Panc1 (cell line): ENCODE data around the gene DCUN1D3. TPM values are rescaled to one million over a fixed set of nuclear protein-coding genes. Genes with fewer than 3 reads are reported as not detected.
"Not testable (repeated sequence)": the region's sequence is repeated elsewhere in the genome, so short reads cannot be mapped to it uniquely, and the experiment has no call there.

Source experiments
- ATAC-seq: fragments of 200-7000 bp; cut with Tn5 transposase; 2 replicates; pipeline ENCODE4 v1.9.1; 2020; ENCODE audit warnings: mild to moderate bottlenecking, moderate library complexity
- BruUV-seq: library from RNA; stranded (reverse); fragments of 400-500 nt; replicated peaks from 2 replicates; lab custom pipeline; 2021; lab: Mats Ljungman, UMichigan
- CTCF ChIA-PET: fragments of 300-600 bp; sonication (Branson Sonifier 250); formaldehyde crosslinking; loops from one replicate; lab custom pipeline; 2022; ENCODE audit warnings: antibody characterized with exemption; lab: Charles Lee
- POLR2A ChIA-PET: fragments of 300-600 bp; sonication (Branson Sonifier 250); formaldehyde crosslinking; loops from one replicate; lab custom pipeline; 2022; ENCODE audit warnings: antibody characterized with exemption; lab: Charles Lee
- DNase-seq: peaks from one replicate; pipeline ENCODE4 v3.0.0-alpha.2; 2010; ENCODE audit warnings: low read depth, low spot score
- H3K27ac ChIP-seq: 2 replicates; pipeline ENCODE4 v1.5.1; 2011; ENCODE audit warnings: mild to moderate bottlenecking, low read length, inconsistent platforms
- H3K27me3 ChIP-seq: fragments of 200-500 bp; sonication (Bioruptor generic); 2 replicates; pipeline ENCODE4 v1.6.0; 2014; ENCODE audit warnings: low read length, inconsistent platforms; ENCODE audit not compliant: control insufficient read depth, insufficient read depth
- H3K36me3 ChIP-seq: fragments of 200-500 bp; sonication (Bioruptor generic); 2 replicates; pipeline ENCODE4 v1.5.1; 2014; ENCODE audit warnings: inconsistent platforms, mild to moderate bottlenecking, low read length, moderate library complexity; ENCODE audit not compliant: control insufficient read depth, insufficient read depth
- H3K4me1 ChIP-seq: 2 replicates; pipeline ENCODE4 v1.5.1; 2011; ENCODE audit warnings: inconsistent platforms, mild to moderate bottlenecking, low read length, moderate library complexity; ENCODE audit not compliant: control insufficient read depth, insufficient read depth
- H3K4me3 ChIP-seq, 2 experiments: 2 replicates each; pipeline ENCODE4 v1.5.1; 2011 to 2012; ENCODE audit warnings: low read depth in 2 of 2, low read length in 2 of 2, mild to moderate bottlenecking in 2 of 2, inconsistent platforms in 1 of 2, moderate library complexity in 1 of 2
- H3K9me3 ChIP-seq: fragments of 200-500 bp; sonication (Bioruptor generic); 2 replicates; pipeline ENCODE4 v1.5.1; 2014; ENCODE audit warnings: low read depth, mild to moderate bottlenecking, inconsistent platforms, low read length, moderate library complexity; ENCODE audit not compliant: control insufficient read depth, insufficient read depth
- CTCF ChIP-seq: fragments of 450-650 bp; IDR thresholded peaks from 2 replicates; pipeline ENCODE4 v1.5.1; 2017; ENCODE audit warnings: mild to moderate bottlenecking
- POLR2AphosphoS5 ChIP-seq: IDR thresholded peaks from 2 replicates; pipeline ENCODE4 v1.6.1; 2012; ENCODE audit warnings: mild to moderate bottlenecking, low read depth, low read length, moderate library complexity
- REST ChIP-seq, 2 experiments: IDR thresholded peaks; 2 replicates each; pipeline ENCODE4 v1.6.1; 2011 to 2012; ENCODE audit warnings: low read depth in 2 of 2, control low read depth in 1 of 2, low read length in 1 of 2, mild to moderate bottlenecking in 1 of 2, moderate library complexity in 1 of 2; ENCODE audit not compliant: insufficient read depth in 1 of 2
- SIN3A ChIP-seq: IDR thresholded peaks from 2 replicates; pipeline ENCODE4 v1.6.1; 2012; ENCODE audit warnings: low read depth, mild to moderate bottlenecking, low read length, moderate library complexity, borderline replicate concordance; ENCODE audit not compliant: insufficient read depth
- TCF7L2 ChIP-seq: IDR thresholded peaks from 2 replicates; pipeline ENCODE4 v1.6.1; 2011; ENCODE audit warnings: mild to moderate bottlenecking, low read depth, low read length, inconsistent platforms
- in situ Hi-C: cut with HindIII; loops from 2 replicates; pipeline ENCODE4 v1.10.0; 2016; ENCODE audit warnings: low sequenced_read_pairs, low pct_unique_long_range_greater_than_20kb
- intact Hi-C: fragments of 100-400 bp; cut with micrococcal nuclease; formaldehyde crosslinking; loops from one replicate; pipeline ENCODE4 v1.10.0; 2022; ENCODE audit not compliant: unreplicated experiment
- total RNA-seq: library from RNA; stranded (reverse); gene quantifications from one replicate; pipeline ENCODE4 v1.2.1, GENCODE V29; 2021; ENCODE audit not compliant: unreplicated experiment

DCUN1D3 gene
- total RNA-seq, 1 experiment from 2014 or later, result 23.5 TPM

- CTCF ChIA-PET, result interaction anchor here (0.7 kb wide), 1 partner anchor 33 kb away, joined by 5 read pairs; no protein-coding TSS in a partner anchor
- H3K36me3 ChIP-seq, result no peaks in the 10 kb centered on the region
- peak overlapping the region; percentile 93 for H3K27ac ChIP-seq
- in situ Hi-C loops (no loop called here), intact Hi-C loops (no loop called here)
- no TSS peak for BruUV-seq
- peak overlapping the region in 1 of 2 experiments; percentile 75; a peak in 1 of 4 replicates for H3K4me3 ChIP-seq
- DNase-seq (no peak), ATAC-seq (no peak)
- TF ChIP-seq TCF7L2, result no peak
- no peaks in the 10 kb centered on the region for H3K9me3 ChIP-seq
- H3K4me1 ChIP-seq, result peaks cover 9% of the 10 kb centered on the region
- no peaks in the 10 kb centered on the region for H3K27me3 ChIP-seq
- POLR2A ChIA-PET, result no interaction called here
Measured at GRCh38 chr16:20807862-20808261, 92.3 kb downstream of the DCUN1D3 start.

- Histone ChIP-seq H3K36me3 (no peaks in the 10 kb centered on the region), H3K9me3 (no peaks in the 10 kb centered on the region), H3K4me3 (peak within 1 kb of the TSS; percentile 62 to 75), H3K27ac (peak within 1 kb of the TSS; percentile 93), H3K4me1 (peaks cover 9% of the 10 kb centered on the region), H3K27me3 (no peaks in the 10 kb centered on the region)
- DNase-seq (peak; percentile 82), ATAC-seq (peak; percentile 98)
- POLR2A ChIA-PET, result interaction anchor here (0.6 to 0.7 kb wide), 3 partner anchors 294 to 932 kb away, joined by 3 to 5 read pairs (median 3); no protein-coding TSS in a partner anchor
- TF ChIP-seq POLR2AphosphoS5 (peak; percentile 91), TCF7L2 (peak; percentile 66), REST (IDR thresholded peaks at IDR 0.05; ENCODE audit: insufficient read depth in 1 of 2, low read depth in 2 of 2, low read length in 1 of 2) (peak; percentile 8 to 32; a peak in 1 of 4 replicates), SIN3A (peak; percentile 95), CTCF (peak; percentile 69)
- in situ Hi-C loops, result no loop called here
- CTCF ChIA-PET, result interaction anchor here (0.6 kb wide), 1 partner anchor 41 kb away, joined by 3 read pairs; no protein-coding TSS in a partner anchor
- TSS peak; percentile 96 for BruUV-seq
- intact Hi-C loops, result no loop called here
Measured at GRCh38 chr16:20806168-20807050, 93.7 kb downstream of the DCUN1D3 start, which contains the start of the genes ERI2 and REXO5. ERI2 (minus strand) TSS chr16:20806472; CDS start chr16:20806430, 42 bp downstream. REXO5 (plus strand) TSS chr16:20806527; CDS start chr16:20806954, 427 bp downstream.

- H3K27me3 ChIP-seq, H3K4me1 ChIP-seq, DNase-seq, POLR2A ChIA-PET, H3K36me3 ChIP-seq, in situ Hi-C loops, BruUV-seq, intact Hi-C loops, H3K9me3 ChIP-seq: not testable (repeated sequence)
- CTCF ChIA-PET, result interaction anchor here (0.6 kb wide), 1 partner anchor 41 kb away, joined by 3 read pairs; no protein-coding TSS in a partner anchor
- ATAC-seq, result peak; percentile 8; the same call in 1 of the 2 replicates
- H3K4me3 ChIP-seq, result peak overlapping the region; percentile 62 to 75
- peak overlapping the region; percentile 93 for H3K27ac ChIP-seq
Measured at GRCh38 chr16:20805684-20806167, 94.4 kb downstream of the DCUN1D3 start.
